ENCODE results near the gene SCNN1A.
"Not testable (repeated sequence)": the region's sequence is repeated elsewhere in the genome, so short reads cannot be mapped to it uniquely, and the experiment has no call there.

The SCNN1A gene

DNA sequence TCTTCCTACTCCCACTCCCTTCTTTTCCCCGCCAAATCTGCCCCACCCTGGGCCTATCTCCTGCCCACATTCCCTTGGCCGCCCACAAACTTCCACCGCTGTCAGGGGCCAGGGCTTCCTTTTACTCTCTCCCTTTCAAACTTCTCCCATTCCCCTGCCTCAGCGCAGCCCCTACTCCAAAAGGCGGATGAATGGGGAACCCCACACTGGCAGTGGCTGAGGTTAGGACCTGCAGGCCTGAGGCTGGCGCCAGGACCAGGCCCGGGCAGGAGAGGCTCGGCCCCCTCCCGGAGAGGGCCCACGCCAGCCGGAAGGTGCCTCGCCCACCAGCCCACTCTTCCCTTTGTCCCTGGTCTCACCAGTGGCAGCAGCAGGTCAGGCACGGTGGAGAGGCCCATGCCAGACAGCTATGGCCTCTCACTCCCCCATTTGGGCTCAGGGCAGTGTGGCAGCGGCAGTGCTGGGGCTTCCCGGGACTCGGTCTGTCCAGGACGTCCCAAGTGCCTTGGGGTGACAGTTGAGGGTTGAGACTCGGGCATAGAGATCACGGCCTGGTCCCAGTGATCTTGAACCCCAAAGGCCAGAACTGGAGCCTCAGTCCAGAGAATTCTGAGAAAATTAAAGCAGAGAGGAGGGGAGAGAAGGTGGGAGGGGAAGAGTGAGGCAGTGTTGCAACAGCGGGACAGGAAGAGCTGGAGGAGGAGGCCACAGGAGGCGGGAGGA, 33.8 kb downstream of the SCNN1A start, which contains the start of gene TNFRSF1A:
Gene TNFRSF1A, minus strand, starts transcription at position 660 of the 723 bp plus-strand sequence. Its CDS starts 262 bp downstream, at position 398.
- H3K27ac Mint-ChIP-seq: no peak within 1 kb of the TSS
- H3K4me3 Mint-ChIP-seq: peak within 1 kb of the TSS; percentile 39
- intact Hi-C loops (cut with micrococcal nuclease): no loop called here
- H3K9me3 Mint-ChIP-seq: no peaks in the 10 kb centered on the region
- peaks cover 43% of the 10 kb centered on the region for H3K4me1 Mint-ChIP-seq (ENCODE audit: low read depth)
- no peaks in the 10 kb centered on the region for H3K27me3 Mint-ChIP-seq
- no peaks in the 10 kb centered on the region for H3K36me3 Mint-ChIP-seq (ENCODE audit: low read depth)

DNA sequence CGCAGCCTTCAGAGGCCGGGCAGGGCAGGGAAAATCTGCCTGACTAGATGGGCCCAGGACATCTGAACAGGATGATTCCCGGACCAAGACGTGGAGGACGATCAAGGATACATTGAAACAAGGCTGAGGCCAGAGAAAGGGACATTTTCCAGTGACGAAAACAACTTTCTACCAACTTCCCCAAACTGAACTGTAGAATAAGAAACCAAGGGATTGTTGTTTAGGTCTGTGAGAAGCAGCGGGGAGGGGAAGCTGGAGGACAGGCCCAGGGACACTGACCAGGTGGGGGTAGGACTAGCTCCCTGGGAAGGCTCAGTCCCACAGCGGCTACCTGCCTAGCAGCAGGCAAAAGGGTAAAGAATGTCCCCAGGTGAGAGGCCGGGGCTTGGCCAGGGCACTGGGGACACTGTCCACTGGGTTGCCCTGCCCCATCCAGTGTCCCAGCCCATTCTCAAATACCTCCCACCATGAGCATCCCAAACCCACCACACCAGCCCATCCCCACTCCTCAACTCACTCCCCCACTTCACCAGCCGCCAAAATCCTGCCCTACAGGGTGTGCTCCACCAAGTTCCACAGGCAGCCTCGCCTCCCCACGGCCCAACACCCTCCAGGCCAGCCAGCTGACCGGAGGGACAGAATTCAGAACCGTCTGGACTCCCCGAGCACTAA, 34.5 kb downstream of the SCNN1A start:
- Mint-ChIP-seq H3K9me3 (no peaks in the 10 kb centered on the region), H3K27me3 (no peaks in the 10 kb centered on the region), H3K4me1 (ENCODE audit: low read depth) (peaks cover 36% of the 10 kb centered on the region), H3K36me3 (ENCODE audit: low read depth) (no peaks in the 10 kb centered on the region), H3K27ac (no peak overlapping the region), H3K4me3 (no peak overlapping the region)
- intact Hi-C loops (cut with micrococcal nuclease): no loop called here

- no peak overlapping the region for H3K4me3 Mint-ChIP-seq
- no peaks in the 10 kb centered on the region for H3K36me3 Mint-ChIP-seq (ENCODE audit: low read depth)
- intact Hi-C loops (cut with micrococcal nuclease): no loop called here
- H3K4me1 Mint-ChIP-seq (ENCODE audit: low read depth): peaks cover 29% of the 10 kb centered on the region
- H3K27ac Mint-ChIP-seq: no peak overlapping the region
- no peaks in the 10 kb centered on the region for H3K27me3 Mint-ChIP-seq
- no peaks in the 10 kb centered on the region for H3K9me3 Mint-ChIP-seq
Observed at GRCh38 chr12:6340032-6340638, 35.2 kb downstream of the SCNN1A start.

DNA sequence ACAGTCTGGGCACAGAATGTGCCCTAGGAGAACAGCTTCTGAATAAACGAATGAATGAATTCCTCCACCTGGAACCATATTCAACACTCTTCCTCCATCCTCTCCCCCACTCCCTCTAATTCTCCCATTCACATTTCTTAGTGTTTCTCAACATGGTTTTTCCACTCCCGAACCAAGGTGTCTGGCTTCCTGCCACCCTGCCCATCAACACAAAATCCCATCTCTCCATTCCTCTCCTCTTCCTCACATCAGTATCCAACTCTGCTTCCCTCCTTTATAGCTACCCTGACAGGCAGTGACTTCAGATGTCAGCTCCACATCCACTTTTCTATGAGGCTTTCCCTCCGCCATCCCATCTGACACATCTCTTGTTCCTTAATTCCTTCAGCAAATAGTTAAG, 36.4 kb downstream of the SCNN1A start:
- Mint-ChIP-seq H3K27me3 (no peaks in the 10 kb centered on the region), H3K27ac (no peak overlapping the region), H3K4me1 (ENCODE audit: low read depth) (peaks cover 22% of the 10 kb centered on the region), H3K36me3 (ENCODE audit: low read depth) (no peaks in the 10 kb centered on the region), H3K9me3 (no peaks in the 10 kb centered on the region), H3K4me3 (no peak overlapping the region)
- intact Hi-C loops (cut with micrococcal nuclease): loop anchor here (5.0 kb wide), 2 partner anchors 38 to 123 kb away; partner anchors contain the start of gene SCNN1A

GRCh38 chr12:6338536-6338935, 36.8 kb downstream of the SCNN1A start:
- intact Hi-C loops (cut with micrococcal nuclease): loop anchor here (5.0 kb wide), 2 partner anchors 39 to 124 kb away; partner anchors contain the start of gene SCNN1A
- not testable (repeated sequence) for H3K27me3 Mint-ChIP-seq; H3K4me3 Mint-ChIP-seq; H3K27ac Mint-ChIP-seq; H3K36me3 Mint-ChIP-seq (ENCODE audit: low read depth); H3K9me3 Mint-ChIP-seq
- H3K4me1 Mint-ChIP-seq (ENCODE audit: low read depth): peaks cover 18% of the 10 kb centered on the region

DNA sequence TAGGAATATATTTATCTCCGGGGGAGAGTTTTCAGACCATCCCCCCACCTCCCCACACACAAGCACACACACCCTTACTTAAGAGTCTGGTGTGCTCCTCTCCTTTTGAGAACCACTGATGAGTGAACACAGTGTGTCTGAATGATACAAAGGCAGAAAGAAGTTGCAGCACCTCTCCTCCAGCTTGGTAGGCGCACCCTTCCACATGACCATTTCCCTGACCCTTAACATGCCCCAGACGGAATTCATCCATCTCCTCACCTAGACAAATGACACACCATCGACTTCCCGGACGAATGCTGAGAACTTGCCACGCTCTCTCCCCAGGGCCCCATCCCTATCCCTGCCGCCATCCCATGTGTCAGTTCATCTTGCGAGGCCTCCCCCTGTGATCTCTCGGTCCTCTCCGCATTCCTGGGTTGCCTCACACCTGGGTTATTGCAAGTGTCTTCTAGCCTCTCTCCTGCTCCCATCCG, 37.4 kb downstream of the SCNN1A start:
- H3K4me3 Mint-ChIP-seq: no peak overlapping the region
- peaks cover 13% of the 10 kb centered on the region for H3K4me1 Mint-ChIP-seq (ENCODE audit: low read depth)
- no peak overlapping the region for H3K27ac Mint-ChIP-seq
- no peaks in the 10 kb centered on the region for H3K27me3 Mint-ChIP-seq
- intact Hi-C loops (cut with micrococcal nuclease): loop anchor here (5.0 kb wide), 2 partner anchors 39 to 124 kb away; partner anchors contain the start of gene SCNN1A
- no peaks in the 10 kb centered on the region for H3K9me3 Mint-ChIP-seq
- no peaks in the 10 kb centered on the region for H3K36me3 Mint-ChIP-seq (ENCODE audit: low read depth)

GRCh38 chr12:6336889-6337853, 38.2 kb downstream of the SCNN1A start:
- H3K27ac Mint-ChIP-seq: no peak overlapping the region
- no peaks in the 10 kb centered on the region for H3K36me3 Mint-ChIP-seq (ENCODE audit: low read depth)
- intact Hi-C loops (cut with micrococcal nuclease): loop anchor here (5.0 kb wide), 2 partner anchors 40 to 125 kb away; partner anchors contain the start of gene SCNN1A
- no peaks in the 10 kb centered on the region for H3K27me3 Mint-ChIP-seq
- H3K4me1 Mint-ChIP-seq (ENCODE audit: low read depth): peaks cover 4% of the 10 kb centered on the region
- no peak overlapping the region for H3K4me3 Mint-ChIP-seq
- no peaks in the 10 kb centered on the region for H3K9me3 Mint-ChIP-seq

DNA sequence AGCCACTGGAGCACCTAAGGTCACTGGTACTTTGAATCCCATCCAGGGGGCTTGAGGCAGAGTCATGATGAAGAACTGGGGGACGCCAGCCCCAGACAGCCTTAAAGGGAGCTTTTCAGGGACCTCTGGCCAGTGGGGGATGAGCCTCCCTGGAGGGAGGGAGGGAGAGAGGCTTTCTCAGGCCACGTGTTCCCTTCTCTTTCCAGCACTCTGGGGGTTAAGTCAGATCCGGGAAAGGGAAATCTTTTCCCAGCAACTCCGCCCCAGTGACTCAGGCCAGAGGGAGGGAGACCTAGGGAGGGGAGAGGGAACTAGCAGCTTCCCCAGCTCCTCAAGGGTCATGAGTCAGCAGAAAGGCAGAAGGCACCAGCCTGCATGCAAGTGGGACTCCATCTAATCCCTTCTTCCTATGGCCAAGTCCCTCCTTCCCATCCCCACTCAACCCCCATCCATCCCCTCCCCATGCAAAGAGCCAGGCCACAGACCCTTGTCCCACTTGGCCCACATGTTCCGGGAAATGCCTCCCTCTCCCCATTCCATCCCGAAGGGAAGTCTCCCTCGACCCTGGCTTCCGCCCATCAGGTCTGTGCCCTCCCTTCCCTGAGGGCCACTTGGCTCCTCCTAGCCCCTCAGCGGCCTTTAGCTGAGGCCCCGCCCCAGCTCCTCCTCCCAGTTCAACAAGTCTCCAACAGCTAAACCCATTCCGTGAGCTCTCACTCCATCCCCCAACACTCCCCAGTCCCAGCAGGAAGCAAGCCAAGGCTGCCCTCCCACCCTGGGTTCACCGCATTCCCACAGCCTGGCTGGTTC, 39.1 kb downstream of the SCNN1A start:
- Mint-ChIP-seq H3K27me3 (no peaks in the 10 kb centered on the region), H3K4me1 (ENCODE audit: low read depth) (peaks cover 4% of the 10 kb centered on the region), H3K36me3 (ENCODE audit: low read depth) (no peaks in the 10 kb centered on the region), H3K27ac (no peak overlapping the region), H3K4me3 (no peak overlapping the region), H3K9me3 (no peaks in the 10 kb centered on the region)
- intact Hi-C loops (cut with micrococcal nuclease): loop anchor here (5.0 kb wide), 2 partner anchors 41 to 126 kb away; partner anchors contain the start of gene SCNN1A

GRCh38 chr12:6335451-6336078, 39.8 kb downstream of the SCNN1A start:
- H3K4me3 Mint-ChIP-seq: no peak overlapping the region
- intact Hi-C loops (cut with micrococcal nuclease): loop anchor here (5.0 kb wide), 2 partner anchors 42 to 127 kb away; partner anchors contain the start of gene SCNN1A
- no peaks in the 10 kb centered on the region for H3K9me3 Mint-ChIP-seq
- no peaks in the 10 kb centered on the region for H3K36me3 Mint-ChIP-seq (ENCODE audit: low read depth)
- peaks cover 11% of the 10 kb centered on the region for H3K4me1 Mint-ChIP-seq (ENCODE audit: low read depth)
- H3K27ac Mint-ChIP-seq: no peak overlapping the region
- no peaks in the 10 kb centered on the region for H3K27me3 Mint-ChIP-seq

DNA sequence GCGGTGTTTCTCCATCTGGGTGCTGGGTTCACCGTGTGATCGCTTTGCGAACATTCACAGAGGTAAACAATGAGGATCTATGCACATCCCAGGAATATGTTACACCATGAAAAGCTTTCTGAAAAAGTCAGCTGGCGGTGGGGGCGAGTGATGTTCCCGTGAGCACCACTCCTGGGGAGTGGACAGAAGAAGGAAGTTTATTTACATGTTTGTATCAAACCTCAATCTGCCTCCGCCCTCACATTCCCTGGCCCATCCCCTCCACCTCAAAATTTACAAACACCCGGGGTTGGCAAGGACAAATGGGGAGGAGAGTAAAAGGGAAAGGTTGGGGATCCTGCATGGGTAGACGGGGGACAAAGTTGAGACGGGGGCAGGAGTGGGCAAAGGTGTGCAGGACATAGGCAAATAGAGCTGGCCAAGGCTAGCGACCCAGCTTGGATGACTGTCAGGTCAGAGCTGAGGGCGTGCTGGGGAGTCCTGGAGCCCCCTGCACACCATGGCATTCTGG, 40.4 kb downstream of the SCNN1A start:
- Mint-ChIP-seq H3K4me3 (no peak overlapping the region), H3K4me1 (ENCODE audit: low read depth) (peaks cover 17% of the 10 kb centered on the region), H3K36me3 (ENCODE audit: low read depth) (no peaks in the 10 kb centered on the region), H3K27ac (no peak overlapping the region), H3K9me3 (no peaks in the 10 kb centered on the region), H3K27me3 (no peaks in the 10 kb centered on the region)
- intact Hi-C loops (cut with micrococcal nuclease): loop anchor here (5.0 kb wide), 2 partner anchors 42 to 127 kb away; partner anchors contain the start of gene SCNN1A

- H3K4me3 Mint-ChIP-seq: no peak overlapping the region
- intact Hi-C loops (cut with micrococcal nuclease): no loop called here
- H3K27ac Mint-ChIP-seq: no peak overlapping the region
- H3K36me3 Mint-ChIP-seq (ENCODE audit: low read depth): no peaks in the 10 kb centered on the region
- H3K4me1 Mint-ChIP-seq (ENCODE audit: low read depth): peaks cover 22% of the 10 kb centered on the region
- no peaks in the 10 kb centered on the region for H3K27me3 Mint-ChIP-seq
- H3K9me3 Mint-ChIP-seq: no peaks in the 10 kb centered on the region
Observed at GRCh38 chr12:6334359-6334758, 41.0 kb downstream of the SCNN1A start.

DNA sequence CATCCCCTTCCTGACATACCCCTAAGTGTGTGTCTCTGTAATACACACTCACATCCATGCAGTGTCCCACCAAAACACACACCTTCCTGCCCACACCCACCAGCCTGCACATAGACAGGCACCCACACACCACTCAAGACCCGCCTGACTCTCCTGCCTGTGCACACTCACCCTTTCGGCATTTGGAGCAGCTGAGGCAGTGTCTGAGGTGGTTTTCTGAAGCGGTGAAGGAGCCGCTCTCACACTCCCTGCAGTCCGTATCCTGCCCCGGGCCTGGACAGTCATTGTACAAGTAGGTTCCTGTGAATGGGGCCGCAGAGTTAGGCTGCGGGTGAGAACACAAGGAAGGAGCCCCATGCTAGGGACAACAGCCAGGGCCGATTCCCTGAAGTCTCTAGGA, 41.8 kb downstream of the SCNN1A start:
- Mint-ChIP-seq H3K9me3 (no peaks in the 10 kb centered on the region), H3K27me3 (no peaks in the 10 kb centered on the region), H3K36me3 (ENCODE audit: low read depth) (no peaks in the 10 kb centered on the region), H3K27ac (no peak overlapping the region), H3K4me3 (peak overlapping the region; percentile 18), H3K4me1 (ENCODE audit: low read depth) (peaks cover 26% of the 10 kb centered on the region)
- intact Hi-C loops (cut with micrococcal nuclease): no loop called here
